ENCODE results near the gene ACP4. TPM values are rescaled to one million over a fixed set of nuclear protein-coding genes. Genes with fewer than 3 reads are reported as not detected.

The ACP4 gene
- total RNA-seq, 3 donors from 2014 or later (not counting 1 experiment from before 2014, with no cell fraction given): not detected

GRCh38 chr19:50821622-50822021, 31.4 kb downstream of the ACP4 start:
- Histone ChIP-seq H3K27me3 (ENCODE audit: control insufficient read depth, insufficient read depth, low read length) (peaks cover 15% of the 10 kb centered on the region), H3K4me3 (ENCODE audit: low read length) (no peak overlapping the region), H3K9me3 (ENCODE audit: control insufficient read depth, insufficient read depth, low read length) (no peaks in the 10 kb centered on the region), H3K27ac (ENCODE audit: low read length) (no peak overlapping the region), H3K4me1 (ENCODE audit: control insufficient read depth, insufficient read depth, low read length) (peaks cover 18% of the 10 kb centered on the region), H3K36me3 (ENCODE audit: control insufficient read depth, insufficient read depth, low read length) (no peaks in the 10 kb centered on the region)
- Mint-ChIP-seq H3K27ac (no peak overlapping the region), H3K4me1 (peaks cover 6 to 20% of the 10 kb centered on the region in 2 donors), H3K4me3 (no peak overlapping the region), H3K9me3 (no peaks in the 10 kb centered on the region), H3K36me3 (no peaks in the 10 kb centered on the region), H3K27me3 (ENCODE audit: low read depth in 2 of 2) (peaks cover 53 to 58% of the 10 kb centered on the region in 2 donors)
- 75% methylated on average over 8 of the region's 8 CpGs for WGBS (ENCODE audit: insufficient coverage)
- DNase-seq (no peak), ATAC-seq (no peak)
- intact Hi-C loops (cut with micrococcal nuclease): no loop called here
- no peak for TF ChIP-seq CTCF (IDR thresholded peaks at IDR 0.05)

- Mint-ChIP-seq H3K27me3 (ENCODE audit: low read depth in 2 of 2) (peaks cover 48 to 50% of the 10 kb centered on the region in 2 donors), H3K4me3 (no peak overlapping the region), H3K36me3 (no peaks in the 10 kb centered on the region), H3K4me1 (peaks cover 6 to 20% of the 10 kb centered on the region in 2 donors), H3K27ac (no peak overlapping the region), H3K9me3 (no peaks in the 10 kb centered on the region)
- Histone ChIP-seq H3K27ac (ENCODE audit: low read length) (no peak overlapping the region), H3K9me3 (ENCODE audit: control insufficient read depth, insufficient read depth, low read length) (no peaks in the 10 kb centered on the region), H3K27me3 (ENCODE audit: control insufficient read depth, insufficient read depth, low read length) (peaks cover 9% of the 10 kb centered on the region), H3K4me3 (ENCODE audit: low read length) (no peak overlapping the region), H3K36me3 (ENCODE audit: control insufficient read depth, insufficient read depth, low read length) (no peaks in the 10 kb centered on the region), H3K4me1 (ENCODE audit: control insufficient read depth, insufficient read depth, low read length) (peaks cover 16% of the 10 kb centered on the region)
- no peak for TF ChIP-seq CTCF (IDR thresholded peaks at IDR 0.05)
- 75% methylated on average over 7 of the region's 7 CpGs for WGBS (ENCODE audit: insufficient coverage)
- no peak for ATAC-seq
- intact Hi-C loops (cut with micrococcal nuclease): no loop called here
- no peak for DNase-seq
Observed at GRCh38 chr19:50822661-50823208, 32.5 kb downstream of the ACP4 start.

GRCh38 chr19:50823389-50824042, 33.3 kb downstream of the ACP4 start, which contains the start of gene KLK1:
Gene KLK1, minus strand, starts transcription at chr19:50823787. Its CDS starts 39 bp downstream, at chr19:50823748.
- 82% methylated on average over 12 of the region's 14 CpGs for WGBS (ENCODE audit: insufficient coverage)
- Mint-ChIP-seq H3K27me3 (ENCODE audit: low read depth in 2 of 2) (peaks cover 50 to 51% of the 10 kb centered on the region in 2 donors), H3K9me3 (no peaks in the 10 kb centered on the region), H3K36me3 (no peaks in the 10 kb centered on the region), H3K27ac (no peak within 1 kb of the TSS), H3K4me3 (no peak within 1 kb of the TSS), H3K4me1 (peaks cover 6 to 14% of the 10 kb centered on the region in 2 donors)
- ATAC-seq (no peak), DNase-seq (no peak)
- H3K4me3 ChIP-seq (ENCODE audit: low read length): no peak within 1 kb of the TSS
- peaks cover 5% of the 10 kb centered on the region for H3K27me3 ChIP-seq (ENCODE audit: control insufficient read depth, insufficient read depth, low read length)
- intact Hi-C loops (cut with micrococcal nuclease): no loop called here
- H3K4me1 ChIP-seq (ENCODE audit: control insufficient read depth, insufficient read depth, low read length): peaks cover 8% of the 10 kb centered on the region
- H3K9me3 ChIP-seq (ENCODE audit: control insufficient read depth, insufficient read depth, low read length): no peaks in the 10 kb centered on the region
- no peak within 1 kb of the TSS for H3K27ac ChIP-seq (ENCODE audit: low read length)
- TF ChIP-seq CTCF (IDR thresholded peaks at IDR 0.05): no peak
- no peaks in the 10 kb centered on the region for H3K36me3 ChIP-seq (ENCODE audit: control insufficient read depth, insufficient read depth, low read length)

Measured in natural killer cell (primary cell).